ENCODE results near the gene USP3.
"Not testable (repeated sequence)": the region's sequence is repeated elsewhere in the genome, so short reads cannot be mapped to it uniquely, and the experiment has no call there.

USP3 gene

DNA sequence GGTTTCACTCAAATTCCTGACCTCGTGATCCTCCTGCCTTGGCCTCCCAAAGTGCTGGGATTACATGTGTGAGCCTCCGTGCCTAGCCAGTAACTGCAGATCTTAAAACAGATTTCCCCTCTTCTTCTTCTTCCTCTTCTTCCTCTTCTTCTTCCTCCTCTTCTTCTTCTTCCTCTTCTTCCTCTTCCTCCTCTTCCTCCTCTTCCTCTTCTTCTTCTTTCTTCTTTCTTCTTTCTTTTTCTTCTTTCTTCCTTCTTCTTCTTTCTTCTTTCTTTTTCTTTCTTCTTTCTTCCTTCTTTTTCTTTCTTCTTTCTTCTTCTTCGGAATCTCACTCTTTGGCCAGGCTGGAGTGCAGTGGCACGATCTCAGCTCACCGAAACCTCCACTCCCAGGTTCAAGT is 7.8 kb downstream of the USP3 start:
- DNase-seq, result no peak

DNA sequence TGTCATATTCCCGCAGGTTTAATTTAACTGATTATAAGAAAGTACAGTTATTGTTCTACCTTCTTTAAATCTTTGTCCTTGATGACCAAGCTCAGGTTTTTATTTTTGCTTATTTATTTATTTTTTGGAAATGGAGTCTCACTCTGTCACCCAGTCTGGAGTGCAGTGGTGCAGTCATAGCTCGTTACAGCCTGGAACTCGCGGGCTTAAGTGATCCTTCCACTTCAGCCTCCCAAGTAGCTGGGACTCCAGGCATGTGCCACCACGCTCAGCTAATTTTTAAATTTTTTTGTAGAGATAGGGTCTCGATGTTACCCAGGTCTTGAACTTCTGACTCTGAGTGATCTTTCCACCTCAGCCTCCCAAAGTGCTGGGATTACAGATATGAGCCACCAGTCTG is 8.9 kb downstream of the USP3 start:
- no peak for DNase-seq

DNA sequence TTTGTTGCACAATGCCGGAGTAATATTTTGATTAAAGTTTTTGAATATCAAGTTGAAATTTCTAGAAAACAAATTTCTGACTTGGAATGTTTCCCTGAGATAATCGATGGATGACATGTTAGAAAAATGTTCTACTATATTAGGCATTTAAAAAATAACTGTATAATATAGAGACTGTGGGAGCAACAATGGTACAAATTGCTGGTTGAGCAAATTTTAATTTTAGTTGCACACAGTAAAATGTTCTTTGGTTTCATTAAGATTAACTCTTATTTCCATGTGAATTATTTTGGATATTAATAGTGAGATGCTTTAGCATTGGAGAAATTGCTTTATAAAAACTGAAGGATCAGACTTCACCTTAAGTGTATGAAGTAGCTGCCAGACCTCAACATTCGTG is 9.3 kb downstream of the USP3 start:
- DNase-seq, result no peak

DNA sequence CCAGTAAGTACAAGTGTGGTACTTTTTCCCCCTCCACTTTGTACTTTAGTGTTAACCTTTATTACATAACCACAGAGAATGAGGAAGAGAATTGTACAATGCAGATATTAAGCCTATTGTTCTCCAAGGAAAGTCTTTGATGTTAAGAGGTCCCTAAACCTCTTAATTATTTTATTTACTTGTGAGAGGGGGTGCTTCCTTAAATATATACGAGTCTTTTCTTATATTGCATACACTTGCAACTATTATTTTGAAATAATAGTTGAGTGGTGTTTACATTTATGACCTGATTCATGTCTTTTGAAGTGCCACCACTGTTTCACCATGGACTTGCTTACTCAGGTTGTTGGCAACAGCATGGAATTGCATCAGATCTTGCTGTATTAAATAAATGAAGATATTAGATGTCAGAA is 10.1 kb downstream of the USP3 start:
- DNase-seq, result no peak

DNA sequence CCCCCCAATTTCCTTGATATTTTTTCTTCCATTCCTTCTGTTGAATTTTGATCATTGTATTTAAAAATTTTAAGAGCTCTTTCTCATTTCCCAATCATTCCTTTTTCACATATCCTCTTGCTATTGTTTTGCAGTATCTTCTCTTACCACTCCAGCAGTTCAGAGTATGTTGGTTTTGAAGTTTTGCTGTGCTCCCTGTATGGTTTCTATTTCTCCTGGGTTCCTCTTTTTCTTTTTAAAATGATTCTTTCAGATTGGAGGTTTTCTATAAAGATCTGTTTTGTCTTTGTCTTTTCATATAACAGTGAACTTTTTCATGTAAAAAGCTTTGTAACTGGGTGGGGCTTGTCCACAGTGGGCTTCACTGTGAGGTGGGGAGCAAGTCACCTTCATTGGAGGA is 12.8 kb downstream of the USP3 start:
- no peak for DNase-seq

DNA sequence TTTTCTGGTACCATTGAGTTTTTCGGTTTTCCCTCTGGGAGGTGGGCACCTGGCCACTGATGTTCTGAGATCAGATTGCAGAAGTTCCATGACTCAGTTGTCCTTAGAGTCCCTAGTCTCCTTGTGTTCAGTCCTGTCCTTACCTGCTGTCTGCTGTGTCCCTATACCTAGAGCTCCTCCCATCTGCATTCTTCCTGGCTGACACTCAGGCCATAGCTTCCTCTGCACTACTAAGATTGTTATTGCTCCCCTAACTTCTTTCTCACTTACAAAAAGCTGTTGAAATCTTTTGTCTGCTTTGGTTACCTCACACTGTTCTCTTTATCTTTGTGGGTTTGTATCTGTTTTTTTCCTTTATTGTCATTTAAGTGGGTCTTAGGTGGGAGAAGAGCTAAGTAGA is 13.2 kb downstream of the USP3 start:
- DNase-seq, result no peak

- DNase-seq, result no peak
Measured at GRCh38 chr15:63519041-63519440, 14.6 kb downstream of the USP3 start.

GRCh38 chr15:63519548-63520178 is 15.3 kb downstream of the USP3 start:
- DNase-seq, result no peak

DNA sequence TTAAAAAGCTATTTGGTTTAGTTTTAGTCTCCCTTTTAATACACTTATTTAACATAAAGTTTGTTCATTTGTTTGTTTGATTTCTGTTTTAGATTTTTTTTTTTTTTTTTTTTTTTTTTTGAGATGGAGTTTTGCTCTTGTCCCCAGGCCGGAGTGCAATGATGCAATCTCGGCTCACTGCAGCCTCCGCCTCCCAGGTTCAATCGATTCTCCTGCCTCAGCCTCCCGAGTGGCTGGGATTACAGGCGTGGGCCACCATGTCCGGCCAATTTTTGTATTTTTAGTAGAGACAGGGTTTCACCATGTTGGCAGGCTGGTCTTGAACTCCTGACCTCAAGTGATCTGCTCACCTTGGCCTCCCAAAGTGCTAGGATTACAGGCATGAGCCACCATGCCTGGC is 16.1 kb downstream of the USP3 start:
- not testable (repeated sequence) for DNase-seq

DNA sequence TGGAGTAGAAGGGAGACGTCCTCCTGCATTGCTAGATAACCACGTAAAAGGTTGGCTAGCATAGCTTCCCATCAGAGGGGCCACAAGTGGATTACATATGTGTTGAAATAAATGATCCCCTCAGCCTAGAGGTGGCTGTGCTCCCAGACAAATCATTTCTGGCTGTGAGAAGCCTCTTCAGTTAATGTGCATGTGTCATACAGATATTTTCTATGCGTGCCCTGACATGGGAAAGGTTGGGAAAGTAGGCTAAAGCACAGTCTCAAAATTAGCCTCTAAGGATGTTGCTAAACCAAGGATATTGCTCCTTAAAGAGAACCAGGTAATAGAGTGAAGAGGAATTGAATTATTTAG is 17.8 kb downstream of the USP3 start:
- DNase-seq, result no peak

- no peak for DNase-seq
Measured at GRCh38 chr15:63523306-63523990, 19.1 kb downstream of the USP3 start.

GRCh38 chr15:63524316-63525015 is 20.1 kb downstream of the USP3 start:
- no peak for DNase-seq

DNA sequence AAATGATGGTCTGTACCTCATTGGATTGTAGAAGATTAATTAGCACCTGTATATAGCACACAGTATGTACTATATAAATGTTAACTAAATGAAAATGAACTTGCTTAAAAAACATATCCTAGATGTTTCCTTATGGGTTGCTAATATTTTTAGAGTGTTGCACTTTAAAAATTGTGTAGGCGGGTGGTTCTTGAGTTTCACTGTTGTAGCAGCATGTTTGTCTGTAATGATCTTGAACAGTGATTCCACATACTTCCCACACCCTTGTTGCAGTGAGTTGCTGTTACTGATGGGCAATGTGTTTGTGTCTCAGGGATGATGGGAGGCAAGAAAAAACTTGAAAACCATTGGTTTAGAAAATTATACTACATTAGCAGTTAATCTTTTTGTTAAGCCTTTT is 22.0 kb downstream of the USP3 start:
- no peak for DNase-seq

DNA sequence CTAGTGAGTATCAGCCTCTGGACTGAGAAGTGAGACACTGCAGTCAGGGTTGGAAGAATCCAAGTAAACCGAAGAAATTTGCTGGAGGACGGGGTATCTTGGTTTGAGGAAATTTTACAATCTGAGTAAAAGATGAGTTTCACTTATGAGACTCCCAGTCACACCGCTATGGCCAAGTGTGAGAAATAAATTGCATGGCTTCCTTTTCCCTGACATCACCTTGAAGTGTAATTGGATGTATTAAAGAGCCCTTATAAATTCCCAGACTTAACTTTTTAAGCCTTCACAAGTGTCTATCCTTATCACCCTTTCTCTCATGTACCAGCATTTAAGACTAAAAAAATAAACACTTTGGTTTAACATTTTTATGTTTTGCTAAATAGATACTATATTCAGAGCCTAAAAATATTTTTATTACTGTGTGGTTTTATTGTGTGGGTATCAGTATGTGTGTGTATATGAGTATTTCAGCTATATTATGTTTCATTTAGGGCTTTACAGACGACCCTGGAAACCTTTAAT is 23.8 kb downstream of the USP3 start:
- DNase-seq, result no peak

DNA sequence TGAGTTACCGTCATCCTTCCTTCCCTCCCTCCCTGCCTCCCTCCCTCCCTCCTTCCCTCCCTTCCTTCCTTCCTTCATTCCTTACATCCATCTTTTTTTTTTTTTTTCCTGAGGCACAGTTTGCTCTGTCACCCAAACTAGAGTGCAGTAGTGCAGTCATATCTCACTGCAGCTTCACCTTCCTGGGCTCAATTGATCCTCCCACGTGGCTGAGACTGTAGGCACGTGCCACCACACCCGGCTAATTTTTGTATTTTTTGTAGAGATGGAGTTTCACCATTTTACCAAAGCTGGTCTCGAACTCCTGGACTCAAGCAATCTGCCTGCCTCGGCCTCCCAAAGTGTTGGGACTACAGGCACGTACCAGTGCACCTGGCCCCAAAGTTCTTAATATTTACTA is 25.8 kb downstream of the USP3 start:
- DNase-seq, result no peak

- DNase-seq, result no peak
Measured at GRCh38 chr15:63530752-63531299, 26.4 kb downstream of the USP3 start.

GRCh38 chr15:63531586-63531985 is 27.2 kb downstream of the USP3 start:
- no peak for DNase-seq

GRCh38 chr15:63532307-63532744 is 27.9 kb downstream of the USP3 start:
- DNase-seq, result no peak

DNA sequence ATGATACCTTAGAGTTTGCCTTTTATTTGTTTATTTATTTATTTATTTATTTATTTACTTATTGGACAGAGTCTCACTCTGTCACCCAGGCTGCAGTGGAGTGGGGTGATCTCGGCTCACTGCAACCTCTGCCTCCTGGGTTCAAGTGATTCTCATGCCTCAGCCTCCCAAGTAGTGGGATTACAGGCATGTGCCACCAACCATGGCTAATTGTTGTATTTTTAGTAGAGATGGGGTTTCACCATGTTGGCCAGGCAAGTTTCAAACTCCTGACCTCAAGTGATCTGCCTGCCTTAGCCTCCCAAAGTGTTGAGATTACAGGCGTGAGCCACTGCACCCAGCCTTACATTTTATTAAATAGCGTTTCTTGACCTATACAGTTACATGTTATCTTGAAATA is 30.5 kb downstream of the USP3 start:
- not testable (repeated sequence) for DNase-seq

DNA sequence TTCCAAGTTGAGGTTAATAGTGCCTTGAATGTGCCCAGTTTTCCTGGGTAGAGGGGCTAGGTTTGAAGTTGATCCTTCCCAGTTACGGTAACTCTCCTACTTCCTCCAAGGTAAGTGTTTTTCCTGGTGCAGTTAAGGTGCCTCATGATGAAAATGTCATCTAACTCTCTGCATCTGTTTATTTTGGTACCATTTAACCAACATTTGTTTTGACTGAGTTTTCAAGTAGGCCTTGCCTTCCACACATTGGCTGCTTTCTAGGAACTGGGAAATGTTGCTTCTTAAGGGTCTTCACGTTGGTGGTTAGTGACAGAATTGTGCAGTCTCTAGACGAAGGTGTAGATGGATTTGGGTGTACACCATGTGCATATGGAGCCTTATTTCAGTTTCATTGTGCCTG is 31.3 kb downstream of the USP3 start:
- DNase-seq, result no peak

GRCh38 chr15:63538876-63539275 is 34.5 kb downstream of the USP3 start:
- no peak for DNase-seq

DNA sequence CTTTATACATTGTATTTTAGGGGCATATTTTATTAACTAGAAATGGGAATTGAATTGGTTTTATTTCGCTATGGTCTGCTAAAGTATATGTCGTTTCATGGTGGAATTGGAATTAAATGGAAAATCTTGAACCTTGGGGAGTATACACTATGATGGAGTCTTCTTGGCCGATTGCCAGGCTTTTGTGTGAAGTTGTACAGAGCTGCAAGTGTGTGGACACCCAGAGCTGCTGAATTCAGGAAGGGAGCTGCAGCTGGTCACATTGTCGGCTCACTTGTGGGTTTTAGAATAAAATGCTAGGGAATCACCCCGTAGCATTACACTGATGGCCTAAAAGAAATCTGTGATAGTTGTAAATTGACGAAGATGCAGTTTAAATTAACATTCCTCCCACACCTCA is 35.1 kb downstream of the USP3 start:
- no peak for DNase-seq

DNA sequence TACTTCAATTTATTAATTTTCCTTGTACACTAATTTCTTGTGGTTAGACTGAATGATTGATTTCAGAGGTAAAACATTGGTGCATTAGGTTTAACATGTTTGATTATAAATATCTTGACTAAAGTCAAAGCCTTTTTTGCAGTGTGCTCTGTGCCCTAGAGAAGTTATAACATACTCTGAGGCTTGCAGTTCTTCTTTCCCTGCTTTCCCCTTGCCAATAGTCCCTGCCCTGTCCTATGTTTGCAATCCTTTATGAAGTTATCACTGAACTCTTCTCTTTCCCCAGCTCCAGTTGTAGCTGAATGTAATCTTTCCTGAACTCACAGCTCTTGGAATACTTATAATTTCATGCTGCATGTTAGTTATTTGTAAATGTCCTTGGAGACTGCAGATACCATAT is 35.6 kb downstream of the USP3 start:
- DNase-seq, result no peak

Measured in right kidney (tissue), 1 donor.